ENCODE data around the gene CTNNBL1. TPM values are rescaled to one million over a fixed set of nuclear protein-coding genes. Genes with fewer than 3 reads are reported as not detected.
A peak's percentile ranks its signal among the peaks of the same experiment; 100 is the strongest.

The CTNNBL1 gene
- total RNA-seq, 2 donors from 2014 or later: 68.6 to 68.7 TPM

- Histone ChIP-seq H3K27me3 (ENCODE audit: control insufficient read depth, insufficient read depth, low read length, poor library complexity, severe bottlenecking) (no peaks in the 10 kb centered on the region), H3K27ac (ENCODE audit: low read depth, low read length) (no peak overlapping the region), H3K36me3 (ENCODE audit: control insufficient read depth, insufficient read depth, low read length) (no peaks in the 10 kb centered on the region), H3K4me1 (ENCODE audit: control insufficient read depth, insufficient read depth, low read length) (peaks cover 6% of the 10 kb centered on the region), H3K4me3 (ENCODE audit: low read length) (peak overlapping the region; percentile 17), H3K9me3 (ENCODE audit: control insufficient read depth, low read length) (peaks cover 24% of the 10 kb centered on the region), H3K9ac (ENCODE audit: extremely low read depth, low read length, poor library complexity, severe bottlenecking) (no peak overlapping the region)
- TF ChIP-seq CTCF (conservative IDR thresholded peaks at IDR 0.05): no peak
- Mint-ChIP-seq H3K4me3 (no peak overlapping the region), H3K27ac (no peak overlapping the region), H3K9me3 (peaks cover 9% of the 10 kb centered on the region), H3K36me3 (ENCODE audit: low read depth) (peaks cover 8% of the 10 kb centered on the region), H3K4me1 (peaks cover 13% of the 10 kb centered on the region), H3K27me3 (ENCODE audit: insufficient read depth) (no peaks in the 10 kb centered on the region)
- WGBS, 2 experiments (ENCODE audit: insufficient coverage in 1 of 2, insufficient read length in 1 of 2): 83 to 97% methylated on average over 2 to 3 of the region's 3 CpGs
- no peak for DNase-seq
Measured at GRCh38 chr20:37706298-37706697, 12.5 kb downstream of the CTNNBL1 start.

GRCh38 chr20:37711001-37711400 lies 17.2 kb downstream of the CTNNBL1 start:
- Mint-ChIP-seq H3K27ac (no peak overlapping the region), H3K4me1 (peaks cover 44% of the 10 kb centered on the region), H3K4me3 (no peak overlapping the region), H3K27me3 (ENCODE audit: insufficient read depth) (no peaks in the 10 kb centered on the region), H3K9me3 (peaks cover 9% of the 10 kb centered on the region), H3K36me3 (ENCODE audit: low read depth) (peaks cover 12% of the 10 kb centered on the region)
- Histone ChIP-seq H3K27me3 (ENCODE audit: control insufficient read depth, insufficient read depth, low read length, poor library complexity, severe bottlenecking) (no peaks in the 10 kb centered on the region), H3K9ac (ENCODE audit: extremely low read depth, low read length, poor library complexity, severe bottlenecking) (no peak overlapping the region), H3K4me1 (ENCODE audit: control insufficient read depth, insufficient read depth, low read length) (peaks cover 22% of the 10 kb centered on the region), H3K36me3 (ENCODE audit: control insufficient read depth, insufficient read depth, low read length) (no peaks in the 10 kb centered on the region), H3K4me3 (ENCODE audit: low read length) (no peak overlapping the region), H3K9me3 (ENCODE audit: control insufficient read depth, low read length) (peaks cover 20% of the 10 kb centered on the region), H3K27ac (ENCODE audit: low read depth, low read length) (no peak overlapping the region)
- no peak for DNase-seq
- no peak for TF ChIP-seq CTCF (conservative IDR thresholded peaks at IDR 0.05)
- WGBS, 2 experiments (ENCODE audit: insufficient coverage in 1 of 2, insufficient read length in 1 of 2): 100% methylated on average over 2 of the region's 2 CpGs; no CpG with 5 or more reads in 1 of the 2 experiments

GRCh38 chr20:37711994-37712964 lies 18.4 kb downstream of the CTNNBL1 start:
- WGBS, 2 experiments (ENCODE audit: insufficient coverage in 1 of 2, insufficient read length in 1 of 2): 91 to 92% methylated on average over 7 to 8 of the region's 9 CpGs
- H3K27me3 ChIP-seq (ENCODE audit: control insufficient read depth, insufficient read depth, low read length, poor library complexity, severe bottlenecking): no peaks in the 10 kb centered on the region
- H3K4me1 Mint-ChIP-seq: peaks cover 53% of the 10 kb centered on the region
- H3K9me3 ChIP-seq (ENCODE audit: control insufficient read depth, low read length): peaks cover 7% of the 10 kb centered on the region
- no peak for TF ChIP-seq CTCF (conservative IDR thresholded peaks at IDR 0.05)
- H3K36me3 Mint-ChIP-seq (ENCODE audit: low read depth): peaks cover 5% of the 10 kb centered on the region
- H3K9ac ChIP-seq (ENCODE audit: extremely low read depth, low read length, poor library complexity, severe bottlenecking): no peak overlapping the region
- peaks cover 22% of the 10 kb centered on the region for H3K4me1 ChIP-seq (ENCODE audit: control insufficient read depth, insufficient read depth, low read length)
- no peaks in the 10 kb centered on the region for H3K27me3 Mint-ChIP-seq (ENCODE audit: insufficient read depth)
- no peak overlapping the region for H3K27ac ChIP-seq (ENCODE audit: low read depth, low read length)
- no peak for DNase-seq
- no peaks in the 10 kb centered on the region for H3K36me3 ChIP-seq (ENCODE audit: control insufficient read depth, insufficient read depth, low read length)
- H3K4me3 Mint-ChIP-seq: no peak overlapping the region
- no peak overlapping the region for H3K27ac Mint-ChIP-seq
- no peak overlapping the region for H3K4me3 ChIP-seq (ENCODE audit: low read length)
- H3K9me3 Mint-ChIP-seq: no peaks in the 10 kb centered on the region

All from endodermal cell (in vitro differentiated cells).